Measurements from ENCODE around the gene ACOXL.

Gene ACOXL

DNA sequence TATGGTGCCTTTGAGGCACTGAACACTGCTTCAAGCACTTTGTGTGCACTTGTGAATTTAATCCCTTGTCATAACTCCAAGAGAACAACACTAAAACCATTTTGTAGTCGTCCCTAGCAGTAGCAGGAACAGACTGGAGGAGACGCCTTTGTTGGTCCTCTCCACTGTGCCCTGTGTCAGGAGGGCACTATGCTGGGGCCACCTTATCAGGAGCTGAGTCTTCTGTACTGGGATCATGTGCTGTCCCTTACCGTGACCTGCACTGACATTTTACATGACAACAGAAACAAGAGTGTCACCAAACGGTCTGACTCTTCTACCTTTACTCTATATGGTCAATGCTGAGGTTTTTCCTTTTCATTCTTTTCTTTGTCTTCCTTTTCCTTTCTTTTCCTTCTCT is 62.0 kb downstream of the ACOXL start:
- no peak for DNase-seq (ENCODE audit: low read depth in 3 of 3)

DNA sequence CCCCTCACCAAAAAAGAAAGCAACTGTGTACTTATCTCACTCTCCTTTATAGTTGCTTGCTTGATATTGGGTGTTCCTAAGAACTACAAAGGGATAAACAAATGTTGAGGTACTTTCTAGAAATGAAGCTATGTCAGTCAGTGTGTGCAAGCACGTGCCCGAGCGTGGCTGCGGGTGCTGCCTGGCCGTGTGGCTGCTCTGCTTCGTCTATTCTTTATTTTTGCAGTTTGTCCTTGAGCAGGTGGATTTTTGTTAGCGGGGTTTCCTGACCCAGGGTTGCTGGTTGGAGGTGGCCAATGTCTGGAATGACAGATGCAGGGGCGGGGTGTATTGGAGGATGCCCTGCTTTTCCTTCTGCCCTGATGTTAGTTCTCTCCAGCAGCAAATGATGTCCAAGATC is 62.6 kb downstream of the ACOXL start:
- DNase-seq (ENCODE audit: low read depth in 3 of 3): no peak

- no peak for DNase-seq (ENCODE audit: low read depth in 3 of 3)
These were observed 64.4 kb downstream of the ACOXL start for GRCh38 chr2:110796716-110797301.

- no peak for DNase-seq (ENCODE audit: low read depth in 3 of 3)
These were observed 67.0 kb downstream of the ACOXL start for GRCh38 chr2:110799376-110799775.

DNA sequence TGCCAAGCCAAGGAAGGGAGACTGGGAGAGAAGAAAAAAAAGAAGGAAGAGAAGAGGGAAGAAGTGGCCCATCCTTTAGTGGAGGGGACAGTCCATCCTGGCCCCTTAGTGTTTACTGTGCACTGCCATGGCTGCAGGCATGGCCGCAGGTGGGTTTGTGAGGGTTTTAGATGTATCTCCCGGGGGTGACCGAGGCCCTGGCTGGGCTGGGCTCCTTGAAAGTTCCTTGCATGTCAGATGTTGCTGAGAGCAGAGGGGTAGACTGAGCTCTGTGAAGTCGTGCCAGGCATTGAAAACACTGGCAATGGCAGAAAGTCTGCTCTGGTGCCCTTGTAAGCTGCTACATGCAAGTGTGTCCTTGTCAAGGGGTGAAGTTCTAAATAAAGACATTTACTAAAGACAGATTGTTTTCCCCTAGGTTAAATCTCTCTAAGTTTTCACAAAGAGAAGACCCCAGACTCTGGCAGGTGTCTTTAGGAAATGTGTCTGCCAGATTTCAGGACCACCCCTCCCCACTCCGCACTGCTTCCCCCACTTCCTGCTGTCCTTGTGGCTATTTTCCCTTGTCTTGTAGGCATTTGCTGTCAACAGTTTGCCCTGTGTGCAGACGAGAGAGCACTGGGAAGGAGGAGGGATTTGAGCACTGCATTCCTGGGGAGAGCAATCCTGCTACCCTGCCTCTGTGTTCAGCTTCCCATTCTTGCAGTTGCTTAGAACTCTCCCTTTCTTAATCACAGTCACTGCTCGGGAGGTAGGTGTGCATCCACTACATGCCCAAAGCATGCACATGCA is 68.4 kb downstream of the ACOXL start:
- DNase-seq (ENCODE audit: low read depth in 3 of 3): no peak

- DNase-seq (ENCODE audit: low read depth in 3 of 3): no peak
These were observed 70.0 kb downstream of the ACOXL start for GRCh38 chr2:110802208-110802932.

- no peak for DNase-seq (ENCODE audit: low read depth in 3 of 3)
These were observed 72.1 kb downstream of the ACOXL start for GRCh38 chr2:110804433-110804832.

GRCh38 chr2:110804915-110805314 is 72.5 kb downstream of the ACOXL start:
- peak; percentile 35 to 61 (median 41) for DNase-seq (ENCODE audit: low read depth in 3 of 3)

GRCh38 chr2:110805894-110806452 is 73.6 kb downstream of the ACOXL start:
- DNase-seq (ENCODE audit: low read depth in 3 of 3): no peak

GRCh38 chr2:110807522-110807921 is 75.1 kb downstream of the ACOXL start:
- no peak for DNase-seq (ENCODE audit: low read depth in 3 of 3)

GRCh38 chr2:110810404-110810803 is 78.0 kb downstream of the ACOXL start:
- no peak for DNase-seq (ENCODE audit: low read depth in 3 of 3)

DNA sequence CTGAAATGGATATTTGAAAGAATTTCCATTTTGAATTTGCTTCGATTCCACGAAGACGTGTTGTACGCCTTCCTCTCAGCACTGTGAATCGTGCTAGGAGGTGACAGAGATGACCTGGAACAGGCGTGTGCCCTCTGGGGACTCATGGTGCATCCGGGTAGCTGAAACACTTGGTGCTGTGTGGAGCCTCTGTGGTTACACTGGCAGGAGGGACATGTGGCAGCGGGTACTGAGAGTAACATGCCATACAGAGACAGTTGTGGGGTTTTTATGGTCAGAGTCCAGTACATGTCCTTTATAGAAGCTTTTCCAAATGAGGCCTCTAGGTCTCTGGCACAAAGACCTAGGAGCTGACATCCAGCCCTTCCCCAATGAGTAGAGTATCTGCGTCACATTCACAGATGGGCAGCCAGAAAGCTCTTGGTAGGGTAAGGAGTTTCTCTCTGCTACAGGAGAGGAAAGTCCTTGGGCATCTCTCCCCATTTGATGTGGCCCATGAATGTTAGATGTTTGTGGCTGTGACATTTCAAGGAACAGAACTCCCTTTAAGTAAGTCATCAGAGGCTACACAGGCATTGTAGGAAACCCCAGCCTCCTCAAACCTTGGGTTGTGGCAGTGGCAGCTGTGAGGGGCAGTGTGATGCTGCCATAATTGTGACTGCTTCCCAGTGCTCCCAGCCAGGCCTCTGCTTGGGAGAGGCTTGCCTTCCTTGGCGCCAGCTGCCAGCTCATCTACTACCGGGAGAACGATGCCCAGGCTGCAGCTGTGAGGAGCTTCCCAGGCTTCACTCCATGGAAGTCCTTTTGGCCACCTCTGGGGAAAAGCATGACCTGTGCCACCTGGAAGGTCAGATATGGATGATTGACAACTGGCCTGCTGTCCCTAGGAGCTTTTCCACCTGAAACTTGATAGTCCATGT is 80.6 kb downstream of the ACOXL start:
- no peak for DNase-seq (ENCODE audit: low read depth in 3 of 3)

DNA sequence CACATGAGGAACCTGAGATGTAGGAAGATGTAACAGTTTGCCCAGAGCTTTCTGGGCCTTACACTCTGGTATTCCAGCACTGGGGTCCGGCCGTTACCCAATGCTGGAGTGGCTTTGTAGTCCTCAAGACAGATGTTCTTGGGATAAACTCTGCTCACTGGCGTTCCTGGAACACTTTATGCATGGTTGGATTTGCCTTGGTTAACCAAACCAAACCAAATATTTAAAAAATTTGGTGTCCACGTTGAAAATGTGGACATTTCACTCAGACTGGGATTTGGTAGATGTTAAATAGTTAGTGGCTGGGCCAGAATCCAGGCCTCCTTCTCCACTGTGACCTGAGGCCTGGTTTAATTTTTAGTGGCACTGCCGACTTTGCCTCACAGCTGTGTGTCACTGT is 81.5 kb downstream of the ACOXL start:
- DNase-seq (ENCODE audit: low read depth in 3 of 3): no peak

DNA sequence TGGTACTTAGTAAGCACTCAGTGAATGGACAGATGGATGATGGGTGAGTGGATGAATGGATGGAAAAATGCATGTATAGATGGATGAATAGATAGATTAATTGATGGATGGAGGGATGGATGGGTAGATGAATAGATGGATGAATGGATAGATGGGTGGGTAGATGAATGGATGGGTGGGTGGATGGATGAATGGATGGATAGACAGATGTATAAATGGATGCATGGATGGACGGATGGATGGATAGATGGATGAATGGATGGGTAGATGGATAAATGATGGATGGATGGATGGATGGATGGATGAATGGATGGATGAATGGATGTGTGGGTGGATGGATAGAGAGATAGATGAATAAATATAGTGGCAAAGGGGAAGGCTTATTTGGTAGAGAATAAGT is 83.6 kb downstream of the ACOXL start:
- no peak for DNase-seq (ENCODE audit: low read depth in 3 of 3)

GRCh38 chr2:110816404-110817365 is 84.3 kb downstream of the ACOXL start:
- no peak for DNase-seq (ENCODE audit: low read depth in 3 of 3)

DNA sequence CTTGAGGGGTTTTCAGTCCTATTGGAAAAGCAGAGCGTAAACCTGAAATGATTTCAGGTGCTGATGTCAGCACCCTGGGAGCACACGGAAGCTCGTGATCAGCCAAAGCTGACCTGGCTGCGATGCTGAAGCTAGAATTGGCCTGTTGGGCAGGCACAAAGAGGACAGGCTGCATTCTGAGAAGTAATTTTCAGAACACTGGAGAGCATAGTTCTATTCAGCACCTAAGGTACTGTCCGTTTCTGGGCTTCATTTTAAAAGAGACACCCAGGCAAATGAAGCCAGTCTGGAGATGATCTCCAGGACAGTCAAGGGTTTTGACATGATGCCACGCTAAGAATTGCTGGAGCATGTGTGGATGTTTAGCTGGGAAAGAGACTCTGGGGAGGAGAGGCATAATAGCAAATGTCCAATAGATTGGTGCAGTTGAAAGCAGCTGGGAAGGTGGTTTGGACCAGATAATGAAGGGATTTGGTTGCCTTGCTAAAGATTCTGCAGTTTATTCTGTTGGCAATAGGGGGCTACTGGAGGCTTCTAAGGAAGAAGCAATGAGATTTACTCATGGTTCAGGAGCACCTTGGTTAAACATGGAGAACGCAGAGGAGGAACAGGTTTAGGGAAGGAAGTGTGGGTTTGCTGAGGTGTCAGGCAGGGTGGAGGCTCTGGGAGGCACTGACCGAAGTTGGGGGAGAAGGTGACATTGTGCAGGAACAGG is 86.6 kb downstream of the ACOXL start:
- DNase-seq (ENCODE audit: low read depth in 3 of 3): no peak

GRCh38 chr2:110819711-110820110 is 87.3 kb downstream of the ACOXL start:
- no peak for DNase-seq (ENCODE audit: low read depth in 3 of 3)

- no peak for DNase-seq (ENCODE audit: low read depth in 3 of 3)
These were observed 87.8 kb downstream of the ACOXL start for GRCh38 chr2:110820128-110820527.

DNA sequence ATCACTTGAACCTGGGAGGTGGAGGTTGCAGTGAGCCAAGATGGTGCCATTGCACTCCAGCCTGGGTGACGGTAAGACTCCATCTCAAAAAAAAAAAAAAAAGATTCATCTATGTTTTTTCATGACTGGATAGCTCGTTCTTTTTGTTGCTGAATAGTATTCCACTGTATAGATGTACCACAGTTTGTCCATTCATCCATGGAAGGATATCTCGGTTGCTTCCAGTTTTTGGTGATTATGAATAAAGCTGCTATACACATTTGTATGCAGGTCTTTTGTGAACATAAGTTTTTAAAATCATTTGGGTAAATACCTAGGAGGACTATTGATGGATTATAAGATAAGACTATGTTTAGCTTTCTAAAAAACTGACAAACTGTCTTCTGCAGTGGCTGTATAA is 90.8 kb downstream of the ACOXL start:
- DNase-seq (ENCODE audit: low read depth in 3 of 3): no peak

- no peak for DNase-seq (ENCODE audit: low read depth in 3 of 3)
These were observed 95.1 kb downstream of the ACOXL start for GRCh38 chr2:110827511-110827910.
